Smooth muscle cell of the umbilical artery (primary cell): Measurements from ENCODE around the gene LY86. TPM values are rescaled to one million over a fixed set of nuclear protein-coding genes. Genes with fewer than 3 reads are reported as not detected.

Experiments used
- total RNA-seq: library from RNA; depleted of rRNA; stranded (reverse); fragments of >200 nt; gene quantifications from 2 replicates; pipeline ENCODE4 v1.2.3, GENCODE V29; 2014

LY86 gene
- not detected in 2 replicates for total RNA-seq

DNA sequence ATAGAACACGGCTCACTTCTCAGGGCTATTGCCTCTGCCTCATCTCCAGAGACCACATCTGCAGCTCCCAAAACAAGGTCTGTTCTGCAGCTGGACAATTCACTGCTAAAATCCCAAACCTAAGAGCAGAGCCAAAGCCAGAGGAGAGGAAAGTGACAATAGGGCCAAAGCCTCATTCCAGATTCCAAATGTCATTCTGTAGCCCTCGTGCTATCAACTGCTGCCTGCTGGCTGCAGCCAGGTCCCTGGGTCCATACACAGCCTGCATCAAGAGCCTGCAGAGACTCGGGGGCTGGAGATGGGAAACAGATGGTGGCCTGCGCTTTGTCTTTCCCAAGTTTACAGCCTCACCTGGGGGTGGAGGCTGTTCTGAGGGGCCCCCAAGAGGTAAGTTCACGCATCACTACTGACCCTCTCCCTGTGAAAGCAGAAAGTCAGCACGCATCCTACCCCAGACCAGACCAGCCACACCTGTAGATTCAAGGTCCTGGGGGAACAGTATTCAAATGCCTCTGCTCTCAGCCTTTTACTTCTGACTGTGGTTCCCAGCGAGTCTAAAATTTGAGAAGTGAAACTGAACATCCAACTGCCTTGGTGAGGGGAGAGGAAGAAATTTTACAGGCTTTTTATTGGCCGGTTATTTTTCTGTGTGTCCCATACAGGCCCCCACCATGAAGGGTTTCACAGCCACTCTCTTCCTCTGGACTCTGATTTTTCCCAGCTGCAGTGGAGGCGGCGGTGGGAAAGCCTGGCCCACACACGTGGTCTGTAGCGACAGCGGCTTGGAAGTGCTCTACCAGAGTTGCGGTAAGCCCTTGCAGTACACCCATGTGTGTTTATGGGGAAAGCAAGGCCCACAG, at the start of gene LY86:
LY86 (plus strand) TSS at position 657 of the 860 bp plus-strand sequence; CDS start at position 672, 15 bp downstream.

